Astrocyte of the hippocampus (primary cell): Measurements from ENCODE around the gene P2RY2.
"Not testable (repeated sequence)": the region's sequence is repeated elsewhere in the genome, so short reads cannot be mapped to it uniquely, and the experiment has no call there.

Experiments
- DNase-seq: peaks from one replicate; pipeline ENCODE4 v3.0.0; 2011; ENCODE audit warnings: low read depth, low spot score

Gene P2RY2

GRCh38 chr11:73227571-73228211 lies 9.6 kb downstream of the P2RY2 start:
- DNase-seq: no peak

GRCh38 chr11:73228268-73229134 lies 10.4 kb downstream of the P2RY2 start:
- no peak for DNase-seq

- DNase-seq: no peak
These were observed 11.3 kb downstream of the P2RY2 start for GRCh38 chr11:73229321-73229895.

- no peak for DNase-seq
These were observed 12.1 kb downstream of the P2RY2 start for GRCh38 chr11:73229896-73230875.

- DNase-seq: no peak
These were observed 12.8 kb downstream of the P2RY2 start for GRCh38 chr11:73230931-73231330.

- DNase-seq: not testable (repeated sequence)
These were observed 14.4 kb downstream of the P2RY2 start for GRCh38 chr11:73232487-73232886.

GRCh38 chr11:73233211-73233610 lies 15.1 kb downstream of the P2RY2 start:
- no peak for DNase-seq

GRCh38 chr11:73233692-73234470 lies 15.8 kb downstream of the P2RY2 start:
- DNase-seq: no peak

- no peak for DNase-seq
These were observed 16.5 kb downstream of the P2RY2 start for GRCh38 chr11:73234471-73235181.

- DNase-seq: no peak
These were observed 17.2 kb downstream of the P2RY2 start for GRCh38 chr11:73235236-73235786.

GRCh38 chr11:73236205-73236765 lies 18.2 kb downstream of the P2RY2 start:
- DNase-seq: no peak

- DNase-seq: peak; percentile 40
These were observed 18.8 kb downstream of the P2RY2 start for GRCh38 chr11:73236854-73237253.

GRCh38 chr11:73237471-73238290 lies 19.6 kb downstream of the P2RY2 start:
- no peak for DNase-seq

GRCh38 chr11:73239111-73239521 lies 21.0 kb downstream of the P2RY2 start:
- DNase-seq: no peak

- peak; percentile 34 for DNase-seq
These were observed 21.6 kb downstream of the P2RY2 start for GRCh38 chr11:73239571-73240189.

GRCh38 chr11:73240190-73240781 lies 22.2 kb downstream of the P2RY2 start:
- DNase-seq: peak; percentile 51

- no peak for DNase-seq
These were observed 23.2 kb downstream of the P2RY2 start for GRCh38 chr11:73241300-73241699.
